Liver (tissue), 9 donors: ENCODE data around the gene KRCC1. TPM values are rescaled to one million over a fixed set of nuclear protein-coding genes. Genes with fewer than 3 reads are reported as not detected.

Experiments used
- DNase-seq: peaks from one replicate; pipeline ENCODE4 v3.0.0-alpha.2; 2017; ENCODE audit warnings: low spot score
- H3K27ac ChIP-seq, 2 donors: one replicate each; pipeline ENCODE4 v1.7.0; 2013; ENCODE audit warnings: inconsistent platforms in 2 of 2, low read length in 2 of 2, control low read depth in 1 of 2, low read depth in 1 of 2, mild to moderate bottlenecking in 1 of 2
- H3K27me3 ChIP-seq, 4 donors: one replicate each; pipeline versions ENCODE4 v1.6.1 to v1.7.0; 2013; ENCODE audit warnings: low read length in 3 of 4, inconsistent platforms in 1 of 4, mild to moderate bottlenecking in 1 of 4, moderate library complexity in 1 of 4; ENCODE audit not compliant: control insufficient read depth in 4 of 4, insufficient read depth in 4 of 4
- H3K36me3 ChIP-seq, 4 donors: one replicate each; pipeline versions ENCODE4 v1.6.1 to v1.7.0; 2013; ENCODE audit warnings: low read length in 3 of 4, mild to moderate bottlenecking in 3 of 4, low read depth in 1 of 4, moderate library complexity in 1 of 4; ENCODE audit not compliant: control insufficient read depth in 4 of 4, insufficient read depth in 3 of 4
- H3K4me1 ChIP-seq, 4 donors: one replicate each; pipeline versions ENCODE4 v1.6.1 to v1.7.0; 2013; ENCODE audit warnings: low read length in 3 of 4, mild to moderate bottlenecking in 3 of 4, moderate library complexity in 1 of 4; ENCODE audit not compliant: control insufficient read depth in 4 of 4, insufficient read depth in 4 of 4
- H3K4me3 ChIP-seq, 3 donors: one replicate each; pipeline versions ENCODE4 v1.6.1 to v1.7.0; 2013; ENCODE audit warnings: low read length in 3 of 3, control low read depth in 1 of 3, low read depth in 1 of 3, mild to moderate bottlenecking in 1 of 3
- H3K9ac ChIP-seq, 2 donors: one replicate each; pipeline ENCODE4 v1.7.0; 2013; ENCODE audit warnings: low read length in 2 of 2, mild to moderate bottlenecking in 2 of 2, moderate library complexity in 2 of 2, control low read depth in 1 of 2, low read depth in 1 of 2
- H3K9me3 ChIP-seq, 4 donors: one replicate each; pipeline versions ENCODE4 v1.6.1 to v1.7.0; 2013; ENCODE audit warnings: low read length in 3 of 4; ENCODE audit not compliant: control insufficient read depth in 4 of 4
- ATF3 ChIP-seq: IDR thresholded peaks from 2 replicates; pipeline ENCODE4 v1.6.1; 2016; ENCODE audit warnings: antibody characterized with exemption
- EGR1 ChIP-seq, 2 donors: IDR thresholded peaks; 2 replicates each; pipeline ENCODE4 v1.6.1; 2016 to 2018; ENCODE audit warnings: antibody characterized with exemption in 2 of 2, low read depth in 2 of 2
- FOXA1 ChIP-seq: IDR thresholded peaks from 2 replicates; pipeline ENCODE4 v1.6.1; 2016; ENCODE audit warnings: antibody characterized with exemption
- FOXA2 ChIP-seq: IDR thresholded peaks from 2 replicates; pipeline ENCODE4 v1.6.1; 2016; ENCODE audit warnings: antibody characterized with exemption
- GABPA ChIP-seq, 2 donors: IDR thresholded peaks in 1 of 2; conservative IDR thresholded peaks in 1 of 2; 2 replicates each; pipeline ENCODE4 v1.6.1; 2016; ENCODE audit warnings: antibody characterized with exemption in 2 of 2, mild to moderate bottlenecking in 1 of 2, moderate library complexity in 1 of 2
- HNF4A ChIP-seq, 2 donors: conservative IDR thresholded peaks; 2 replicates each; pipeline ENCODE4 v1.6.1; 2016; ENCODE audit warnings: antibody characterized with exemption in 2 of 2, mild to moderate bottlenecking in 2 of 2
- HNF4G ChIP-seq: IDR thresholded peaks from 2 replicates; pipeline ENCODE4 v1.6.1; 2016; ENCODE audit warnings: antibody characterized with exemption
- JUND ChIP-seq, 2 donors: IDR thresholded peaks; 2 replicates each; pipeline ENCODE4 v1.6.1; 2016; ENCODE audit warnings: antibody characterized with exemption in 2 of 2
- MAX ChIP-seq: IDR thresholded peaks from 2 replicates; pipeline ENCODE4 v1.6.1; 2016; ENCODE audit warnings: antibody characterized with exemption
- RAD21 ChIP-seq, 2 donors: IDR thresholded peaks; 2 replicates each; pipeline ENCODE4 v1.6.1; 2016; ENCODE audit warnings: antibody characterized with exemption in 2 of 2, mild to moderate bottlenecking in 2 of 2
- RXRA ChIP-seq, 2 donors: IDR thresholded peaks; 2 replicates each; pipeline ENCODE4 v1.6.1; 2017 to 2018; ENCODE audit warnings: antibody characterized with exemption in 2 of 2, mild to moderate bottlenecking in 1 of 2
- SP1 ChIP-seq: IDR thresholded peaks from 2 replicates; pipeline ENCODE4 v1.6.1; 2018; ENCODE audit warnings: antibody characterized with exemption, mild to moderate bottlenecking
- TAF1 ChIP-seq: conservative IDR thresholded peaks from 2 replicates; pipeline ENCODE4 v1.6.1; 2016; ENCODE audit warnings: antibody characterized with exemption, mild to moderate bottlenecking
- YY1 ChIP-seq: IDR thresholded peaks from 2 replicates; pipeline ENCODE4 v1.6.1; 2016; ENCODE audit warnings: antibody characterized with exemption, mild to moderate bottlenecking
- WGBS: extraction: QIAGEN DNeasy Blood & Tissue Kit; methylation state at CpG from one replicate; pipeline ENCODE4 v1.1.7; 2013; 5-methylcytosine and 5-hydroxymethylcytosine counted together
- polyA plus RNA-seq, 2 donors: library from polyadenylated mRNA; stranded (reverse) in 1 of 2; unstranded in 1 of 2; fragments of 200-250 nt in 1 of 2; fragments of >200 nt in 1 of 2; fragmentation: Nextera tagmentation in 1 of 2; extraction: Ambion mirVana in 1 of 2; gene quantifications; one replicate each; pipeline versions ENCODE4 v1.2.1 to v1.2.3, GENCODE V29; 2013 to 2015
- total RNA-seq, 2 donors: library from RNA; depleted of rRNA; stranded (reverse); fragments of >200 nt; gene quantifications; one replicate each; pipeline ENCODE4 v1.2.3, GENCODE V29; 2014
- TF ChIP-seq, protein P1 (sequence below): IDR thresholded peaks from 2 replicates; pipeline ENCODE4 v1.6.1; 2016; ENCODE audit warnings: antibody characterized with exemption
- TF ChIP-seq, protein P2 (sequence below): IDR thresholded peaks from 2 replicates; pipeline ENCODE4 v1.6.1; 2016; ENCODE audit warnings: antibody characterized with exemption, mild to moderate bottlenecking
- donor health status: healthy.
- donor health status: healthy.
- donor health status: healthy.
- donor health status: healthy.
- donor health status: healthy.

Gene KRCC1
- total and polyA plus RNA-seq, 4 donors: 7.0 to 14.8 (median 11.5) TPM

DNA sequence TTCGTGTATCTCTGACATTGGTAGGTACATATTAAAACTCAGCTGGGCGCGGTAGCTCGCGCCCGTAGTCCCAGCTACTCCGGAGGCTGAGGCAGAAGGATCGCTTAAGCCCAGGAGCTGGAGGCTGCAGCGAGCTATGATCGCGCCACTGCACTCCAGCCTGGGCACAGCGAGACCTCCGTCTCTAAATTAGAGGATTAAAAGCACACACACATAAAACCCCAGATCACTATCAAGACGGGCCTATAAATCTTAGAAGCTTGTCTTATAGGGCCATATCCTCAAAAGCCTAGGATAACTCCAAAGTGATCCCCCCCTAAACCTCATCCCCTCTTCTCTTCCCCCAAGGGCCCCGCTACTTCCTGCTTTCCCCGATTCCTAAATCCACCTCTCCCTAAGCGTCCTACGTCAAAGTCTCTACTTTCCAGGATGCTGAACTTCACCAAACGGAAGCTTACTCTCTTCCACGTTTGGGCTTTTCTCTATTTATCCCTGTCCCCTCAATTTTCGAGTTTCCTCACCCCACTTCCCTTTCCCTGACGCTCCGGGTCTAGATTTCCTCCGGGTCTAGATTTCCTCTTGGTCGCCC, 707 bp downstream of the KRCC1 start:
- H3K27ac ChIP-seq: peak overlapping the region; percentile 92 to 96
- peaks cover 4 to 27% (median 17%) of the 10 kb centered on the region in 4 donors for H3K4me1 ChIP-seq
- H3K27me3 ChIP-seq: no peaks in the 10 kb centered on the region
- H3K9ac ChIP-seq: peak overlapping the region; percentile 82 to 87
- no peak for TF ChIP-seq ATF3
- TF ChIP-seq TAF1: no peak
- no peak for TF ChIP-seq GABPA (IDR thresholded peaks at IDR 0.05 in 1 of 2, conservative IDR thresholded peaks at IDR 0.05 in 1 of 2)
- no peak for TF ChIP-seq YY1
- no peak for TF ChIP-seq RXRA (IDR thresholded peaks at IDR 0.05)
- no peak for TF ChIP-seq FOXA1
- TF ChIP-seq, protein P1, sequence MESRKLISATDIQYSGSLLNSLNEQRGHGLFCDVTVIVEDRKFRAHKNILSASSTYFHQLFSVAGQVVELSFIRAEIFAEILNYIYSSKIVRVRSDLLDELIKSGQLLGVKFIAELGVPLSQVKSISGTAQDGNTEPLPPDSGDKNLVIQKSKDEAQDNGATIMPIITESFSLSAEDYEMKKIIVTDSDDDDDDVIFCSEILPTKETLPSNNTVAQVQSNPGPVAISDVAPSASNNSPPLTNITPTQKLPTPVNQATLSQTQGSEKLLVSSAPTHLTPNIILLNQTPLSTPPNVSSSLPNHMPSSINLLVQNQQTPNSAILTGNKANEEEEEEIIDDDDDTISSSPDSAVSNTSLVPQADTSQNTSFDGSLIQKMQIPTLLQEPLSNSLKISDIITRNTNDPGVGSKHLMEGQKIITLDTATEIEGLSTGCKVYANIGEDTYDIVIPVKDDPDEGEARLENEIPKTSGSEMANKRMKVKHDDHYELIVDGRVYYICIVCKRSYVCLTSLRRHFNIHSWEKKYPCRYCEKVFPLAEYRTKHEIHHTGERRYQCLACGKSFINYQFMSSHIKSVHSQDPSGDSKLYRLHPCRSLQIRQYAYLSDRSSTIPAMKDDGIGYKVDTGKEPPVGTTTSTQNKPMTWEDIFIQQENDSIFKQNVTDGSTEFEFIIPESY: no peak
- no peak for TF ChIP-seq SP1
- TF ChIP-seq FOXA2: no peak
- TF ChIP-seq JUND (IDR thresholded peaks at IDR 0.05): no peak
- no peak for TF ChIP-seq RAD21 (IDR thresholded peaks at IDR 0.05)
- no peak for TF ChIP-seq MAX
- TF ChIP-seq HNF4G: no peak
- TF ChIP-seq, protein P2, sequence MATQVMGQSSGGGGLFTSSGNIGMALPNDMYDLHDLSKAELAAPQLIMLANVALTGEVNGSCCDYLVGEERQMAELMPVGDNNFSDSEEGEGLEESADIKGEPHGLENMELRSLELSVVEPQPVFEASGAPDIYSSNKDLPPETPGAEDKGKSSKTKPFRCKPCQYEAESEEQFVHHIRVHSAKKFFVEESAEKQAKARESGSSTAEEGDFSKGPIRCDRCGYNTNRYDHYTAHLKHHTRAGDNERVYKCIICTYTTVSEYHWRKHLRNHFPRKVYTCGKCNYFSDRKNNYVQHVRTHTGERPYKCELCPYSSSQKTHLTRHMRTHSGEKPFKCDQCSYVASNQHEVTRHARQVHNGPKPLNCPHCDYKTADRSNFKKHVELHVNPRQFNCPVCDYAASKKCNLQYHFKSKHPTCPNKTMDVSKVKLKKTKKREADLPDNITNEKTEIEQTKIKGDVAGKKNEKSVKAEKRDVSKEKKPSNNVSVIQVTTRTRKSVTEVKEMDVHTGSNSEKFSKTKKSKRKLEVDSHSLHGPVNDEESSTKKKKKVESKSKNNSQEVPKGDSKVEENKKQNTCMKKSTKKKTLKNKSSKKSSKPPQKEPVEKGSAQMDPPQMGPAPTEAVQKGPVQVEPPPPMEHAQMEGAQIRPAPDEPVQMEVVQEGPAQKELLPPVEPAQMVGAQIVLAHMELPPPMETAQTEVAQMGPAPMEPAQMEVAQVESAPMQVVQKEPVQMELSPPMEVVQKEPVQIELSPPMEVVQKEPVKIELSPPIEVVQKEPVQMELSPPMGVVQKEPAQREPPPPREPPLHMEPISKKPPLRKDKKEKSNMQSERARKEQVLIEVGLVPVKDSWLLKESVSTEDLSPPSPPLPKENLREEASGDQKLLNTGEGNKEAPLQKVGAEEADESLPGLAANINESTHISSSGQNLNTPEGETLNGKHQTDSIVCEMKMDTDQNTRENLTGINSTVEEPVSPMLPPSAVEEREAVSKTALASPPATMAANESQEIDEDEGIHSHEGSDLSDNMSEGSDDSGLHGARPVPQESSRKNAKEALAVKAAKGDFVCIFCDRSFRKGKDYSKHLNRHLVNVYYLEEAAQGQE: no peak
- TF ChIP-seq EGR1 (IDR thresholded peaks at IDR 0.05; ENCODE audit: low read depth in 2 of 2): no peak
- H3K9me3 ChIP-seq: no peaks in the 10 kb centered on the region
- WGBS: 30% methylated on average over 25 of the region's 25 CpGs
- DNase-seq: peak; percentile 51
- peak overlapping the region; percentile 72 to 99 (median 90) for H3K4me3 ChIP-seq
- no peaks in the 10 kb centered on the region for H3K36me3 ChIP-seq

GRCh38 chr2:88053934-88054781, 1.4 kb downstream of the KRCC1 start:
- H3K36me3 ChIP-seq: peaks cover 0 to under 1% (median 0%) of the 10 kb centered on the region in 4 donors
- no peaks in the 10 kb centered on the region for H3K9me3 ChIP-seq
- H3K9ac ChIP-seq: peak overlapping the region in 1 of 2 donors; percentile 82
- peak overlapping the region; percentile 92 to 96 for H3K27ac ChIP-seq
- H3K4me1 ChIP-seq: peaks cover 4 to 27% (median 17%) of the 10 kb centered on the region in 4 donors
- H3K4me3 ChIP-seq: peak overlapping the region; percentile 72 to 99 (median 90)
- DNase-seq: no peak
- 50% methylated on average over 10 of the region's 10 CpGs for WGBS
- H3K27me3 ChIP-seq: no peaks in the 10 kb centered on the region
- TF ChIP-seq FOXA1: no peak
- no peak for TF ChIP-seq FOXA2
- TF ChIP-seq SP1: no peak
- TF ChIP-seq EGR1 (IDR thresholded peaks at IDR 0.05; ENCODE audit: low read depth in 2 of 2): no peak
- TF ChIP-seq YY1: no peak
- no peak for TF ChIP-seq GABPA (IDR thresholded peaks at IDR 0.05 in 1 of 2, conservative IDR thresholded peaks at IDR 0.05 in 1 of 2)
- TF ChIP-seq TAF1: no peak
- no peak for TF ChIP-seq JUND (IDR thresholded peaks at IDR 0.05)
- TF ChIP-seq RAD21 (IDR thresholded peaks at IDR 0.05): no peak
- TF ChIP-seq HNF4A (conservative IDR thresholded peaks at IDR 0.05): no peak
- TF ChIP-seq, protein P2: no peak
- TF ChIP-seq, protein P1: no peak
- TF ChIP-seq ATF3: no peak
- TF ChIP-seq HNF4G: no peak
